GM18520 (cell line): ENCODE data around the gene GATM.
"Not testable (repeated sequence)": the region's sequence is repeated elsewhere in the genome, so short reads cannot be mapped to it uniquely, and the experiment has no call there.

ENCODE experiments used
- ATAC-seq: cut with Tn5 transposase; IDR thresholded peaks from one replicate; pipeline ENCODE4 v1.9.1; 2021; ENCODE audit not compliant: unreplicated experiment

GATM gene

DNA sequence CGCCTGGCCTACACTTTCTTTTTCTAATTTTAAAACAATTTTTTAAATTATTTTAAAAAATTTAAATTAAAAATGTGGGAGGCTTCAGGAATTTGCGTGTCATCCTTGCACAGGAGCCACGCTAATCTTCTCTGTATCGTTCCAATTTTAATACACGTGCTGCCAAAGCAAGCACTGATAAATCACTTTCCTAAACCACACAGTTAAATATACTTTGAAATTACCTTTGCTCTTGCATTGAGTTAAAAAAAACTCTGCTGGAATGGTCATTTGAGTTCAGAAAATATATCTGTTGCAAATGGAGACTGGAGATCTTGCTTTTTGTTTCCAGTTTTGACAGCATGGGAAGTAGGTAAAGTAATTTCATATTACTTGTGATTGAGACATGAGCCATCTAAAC, 23.6 kb downstream of the GATM start:
- ATAC-seq: no peak

DNA sequence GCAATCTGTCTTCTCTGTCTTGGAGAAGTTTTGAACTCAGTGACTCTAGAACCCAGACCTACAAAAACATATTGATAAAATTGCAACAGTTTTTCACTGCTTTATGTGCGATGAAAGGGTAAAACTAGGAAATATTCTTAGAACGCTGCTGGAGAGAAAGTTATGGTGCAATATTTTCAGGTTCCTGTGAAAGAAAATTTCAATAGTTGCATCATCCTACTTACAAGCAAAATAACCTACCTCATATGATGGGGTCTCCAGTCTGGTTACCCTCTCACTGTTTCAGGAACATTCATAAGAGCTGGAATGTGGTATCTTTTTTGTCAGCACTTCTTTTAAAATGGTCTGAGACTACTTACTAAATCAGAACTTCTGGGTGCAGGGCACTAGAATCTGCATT, 27.1 kb downstream of the GATM start:
- no peak for ATAC-seq

DNA sequence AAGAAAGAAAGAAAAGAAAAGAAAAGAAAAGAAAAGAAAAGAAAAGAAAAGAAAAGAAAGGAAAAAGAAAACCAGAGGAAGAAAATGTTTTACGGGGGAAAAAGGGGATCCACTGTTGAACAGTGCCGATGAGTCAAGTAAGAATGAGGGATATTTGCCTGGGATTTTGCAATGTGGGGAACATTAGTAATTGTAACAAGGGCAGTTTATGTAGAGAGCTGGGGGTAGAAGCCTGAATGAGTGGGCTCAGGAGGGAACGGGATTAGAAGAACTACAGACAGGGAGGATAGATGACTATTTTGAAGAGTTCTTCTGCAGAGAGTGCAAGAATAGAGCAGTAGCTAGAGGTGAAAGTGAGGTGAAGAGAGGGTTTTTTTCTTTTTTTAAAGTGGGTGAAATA, 28.7 kb downstream of the GATM start:
- ATAC-seq: no peak

DNA sequence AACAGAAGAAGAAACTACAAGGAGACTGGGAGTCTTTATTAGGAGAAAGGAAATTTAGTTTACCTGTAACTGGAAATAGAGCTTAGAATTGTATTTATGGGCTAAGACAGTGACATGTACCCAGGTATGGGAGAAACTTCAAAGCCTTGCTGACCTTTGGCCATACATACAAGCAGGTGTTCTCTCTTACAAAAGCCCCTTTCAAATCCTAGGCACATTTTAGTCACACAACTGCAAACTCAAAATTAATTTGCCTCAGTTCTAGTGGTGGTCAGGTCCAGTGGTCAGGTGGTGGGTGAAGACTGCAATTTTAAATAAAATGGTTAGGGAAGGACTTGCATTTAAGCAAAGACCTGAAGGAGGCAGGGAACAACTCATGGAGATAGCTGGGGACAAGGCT, 30.4 kb downstream of the GATM start:
- no peak for ATAC-seq

DNA sequence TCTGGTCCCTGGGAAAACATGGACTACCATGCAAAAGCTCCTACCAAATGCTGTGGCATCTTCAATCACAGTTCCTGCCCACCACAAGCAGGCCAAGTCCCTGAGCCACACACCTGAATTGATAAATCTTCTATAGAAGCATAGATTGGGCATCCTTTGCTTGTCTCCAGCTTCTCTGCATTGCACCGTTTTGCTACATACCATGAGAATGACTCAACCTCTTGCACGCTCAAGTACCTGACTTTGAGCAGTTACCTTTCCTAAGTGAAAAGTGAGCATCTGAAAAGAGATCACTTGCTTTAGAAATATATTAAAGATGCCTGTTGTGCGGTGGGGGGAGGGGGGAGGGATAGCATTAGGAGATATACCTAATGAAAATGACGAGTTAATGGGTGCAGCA, 31.3 kb downstream of the GATM start:
- no peak for ATAC-seq

DNA sequence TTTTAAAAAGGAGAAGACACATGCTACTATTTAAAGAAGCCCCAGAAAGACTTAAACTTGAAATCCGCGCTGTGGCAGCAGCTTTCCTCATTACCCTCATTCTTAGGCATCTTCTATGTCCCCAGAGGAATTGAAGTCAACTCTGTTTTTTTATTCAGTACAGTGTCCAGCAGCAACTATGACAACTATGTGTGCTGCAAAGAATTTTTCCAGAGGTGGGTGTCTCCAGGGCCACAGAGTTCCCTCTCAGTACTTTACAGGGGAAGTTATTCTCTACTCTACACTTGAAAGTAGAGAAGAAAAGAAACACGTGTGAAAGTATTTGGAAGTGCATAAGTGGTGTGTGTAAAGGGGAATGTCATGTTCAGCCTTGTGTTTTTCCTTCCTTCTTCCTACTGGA, 32.0 kb downstream of the GATM start:
- ATAC-seq: no peak

DNA sequence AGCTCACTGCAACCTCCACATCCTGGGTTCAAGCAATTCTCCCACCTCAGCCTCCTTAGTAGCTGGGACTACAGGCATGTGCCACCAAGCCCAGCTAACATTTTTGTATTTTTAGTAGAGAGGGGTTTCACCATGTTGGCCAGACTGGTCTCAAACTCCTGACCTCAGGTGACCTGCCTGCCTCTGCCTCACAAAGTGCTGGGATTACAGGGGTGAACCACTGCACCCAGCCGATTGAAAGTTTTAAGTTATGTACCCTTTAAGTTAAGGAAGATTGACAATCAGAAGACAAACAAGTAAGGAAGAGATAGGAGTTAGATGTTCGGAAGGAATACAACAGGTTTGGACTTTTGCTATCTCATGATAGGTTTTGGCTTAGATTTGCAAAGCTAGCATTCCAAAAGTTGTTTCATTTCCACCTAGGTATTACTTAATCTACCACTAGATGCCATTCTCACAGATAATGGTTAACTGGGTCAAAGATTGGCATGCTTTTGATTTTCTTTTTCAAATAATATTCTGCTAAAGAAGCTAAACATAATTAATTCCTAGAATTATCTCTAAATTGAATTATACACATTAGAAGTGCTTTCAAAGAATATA, 35.0 kb downstream of the GATM start:
- ATAC-seq: no peak

DNA sequence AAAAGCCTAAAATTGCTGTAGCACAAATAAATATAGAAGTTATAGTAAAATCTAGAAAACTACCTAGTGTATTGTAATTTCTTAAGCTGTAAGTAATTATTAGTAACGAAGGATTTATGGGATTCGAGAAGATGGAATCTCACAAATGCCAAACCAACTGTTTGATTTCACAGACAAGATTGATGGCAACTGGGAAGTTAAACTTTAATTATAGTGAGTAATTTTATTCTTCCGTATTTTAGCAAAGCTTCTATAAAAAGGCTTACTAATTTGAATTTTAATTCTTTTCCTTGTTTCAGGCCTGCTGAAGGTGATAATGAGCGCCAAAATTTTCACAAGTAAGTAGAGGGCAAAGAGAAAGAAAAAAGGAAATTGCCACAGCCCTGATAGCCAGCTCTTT, 36.6 kb downstream of the GATM start:
- ATAC-seq: no peak

DNA sequence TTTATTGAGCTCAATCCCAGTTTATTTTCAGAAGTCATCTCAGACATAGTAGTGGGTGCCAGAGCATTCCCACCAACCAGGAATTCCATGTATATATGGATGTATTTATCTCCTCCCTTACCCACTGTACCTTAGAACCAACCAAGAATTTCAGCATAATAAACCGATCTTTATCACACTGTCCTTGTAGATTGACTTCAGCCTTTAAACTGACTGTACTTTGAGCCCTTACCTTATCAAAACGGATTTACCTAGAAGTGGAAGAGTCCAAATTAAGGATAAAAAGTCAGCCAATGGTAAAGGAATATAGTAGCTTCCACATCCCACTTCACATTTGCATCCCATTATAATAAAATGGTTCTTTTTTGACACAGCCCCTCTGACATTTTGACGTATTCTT, 37.9 kb downstream of the GATM start:
- no peak for ATAC-seq

DNA sequence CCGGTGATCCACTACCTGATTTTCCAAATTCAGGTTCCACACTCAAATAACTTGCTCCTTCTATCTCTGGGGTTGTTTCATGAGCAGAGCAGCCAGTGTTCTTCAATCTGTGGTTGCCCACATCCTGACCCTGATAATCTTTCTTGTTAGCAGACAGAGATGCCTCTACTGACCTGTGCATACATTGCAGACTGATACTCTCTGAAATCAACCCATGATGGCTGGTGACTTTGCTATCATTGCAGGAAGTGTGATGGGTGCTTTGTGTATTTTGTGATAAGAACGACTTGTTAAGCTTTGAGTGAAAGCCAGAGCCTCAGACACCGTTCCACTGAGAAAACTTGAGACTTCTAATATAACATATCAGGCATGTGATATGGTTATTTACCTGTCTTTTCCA, 39.9 kb downstream of the GATM start:
- ATAC-seq: no peak

DNA sequence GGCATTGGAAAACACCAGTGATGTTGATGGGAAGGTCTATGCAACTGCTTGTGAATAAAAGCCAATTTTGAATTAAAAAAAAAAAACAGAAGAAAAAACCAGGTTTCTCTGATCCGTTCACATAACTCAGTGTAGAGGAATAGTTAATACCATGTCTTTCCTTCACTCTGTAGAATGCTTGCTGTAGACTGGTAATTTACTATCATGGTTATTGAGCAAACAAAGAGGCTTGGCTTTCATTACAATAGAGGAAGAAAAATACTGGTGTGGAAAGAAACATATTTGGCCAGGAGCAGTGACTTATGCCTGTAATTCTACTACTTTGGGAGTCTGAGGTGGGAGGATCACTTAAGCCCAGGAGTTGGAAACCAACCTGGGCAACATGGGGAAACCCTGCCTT, 41.1 kb downstream of the GATM start:
- no peak for ATAC-seq

DNA sequence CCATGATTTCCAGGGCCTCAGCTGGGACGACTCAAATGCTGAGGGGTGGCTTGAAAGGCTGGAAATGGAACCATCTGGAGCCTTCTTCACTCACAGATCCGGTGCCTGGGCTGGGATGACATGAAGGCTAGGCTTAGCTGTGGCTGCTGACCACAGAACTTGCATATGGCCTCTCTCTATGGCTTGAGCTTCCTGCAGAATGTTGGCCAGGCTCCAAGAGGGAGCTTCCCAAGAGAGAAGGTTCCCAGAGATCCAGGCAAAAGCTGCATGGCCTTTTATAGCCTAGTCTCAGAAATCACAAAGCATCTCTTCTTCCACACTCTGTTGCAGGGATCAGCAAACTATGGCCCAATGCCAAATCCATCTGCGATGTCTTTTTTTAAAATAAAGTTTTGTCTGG, 44.8 kb downstream of the GATM start:
- ATAC-seq: no peak

DNA sequence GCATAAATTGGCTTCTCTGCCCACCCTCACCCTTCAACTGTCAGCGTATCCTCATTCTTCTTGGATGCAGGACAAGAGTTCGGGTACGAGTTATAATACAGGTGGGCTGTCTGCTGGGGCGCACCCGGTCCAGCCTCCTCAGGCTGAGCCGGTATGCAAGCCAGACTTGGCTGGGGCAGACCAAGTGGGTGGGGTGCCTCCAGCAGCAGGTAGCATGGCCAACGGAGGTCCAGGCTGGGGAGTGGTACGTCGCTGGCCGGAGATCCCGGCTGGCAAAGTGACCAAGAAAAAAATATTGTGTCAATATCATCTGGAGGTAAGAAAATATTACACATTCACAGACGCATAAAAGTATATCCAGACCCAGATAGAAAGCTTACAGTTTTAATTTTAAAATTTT, 45.6 kb downstream of the GATM start:
- ATAC-seq: no peak

DNA sequence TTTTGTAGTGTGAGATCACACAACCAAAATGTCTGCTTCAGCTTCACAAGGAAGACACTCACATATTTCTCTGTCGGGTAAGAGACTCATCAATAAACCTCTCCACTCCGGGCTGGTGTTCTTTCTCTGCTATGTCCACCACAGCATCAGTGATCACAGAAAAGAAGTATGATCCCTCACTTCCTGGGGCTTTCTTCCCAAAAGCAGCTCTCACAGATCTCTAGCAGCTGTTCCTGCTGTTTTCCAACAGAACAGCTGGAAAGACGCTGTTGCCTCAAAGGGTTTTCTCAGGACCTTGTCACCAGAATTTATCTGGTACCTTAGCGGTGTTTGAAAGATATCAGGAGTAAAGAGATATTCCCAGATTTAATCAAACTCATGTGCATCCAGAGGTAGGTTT, 46.4 kb downstream of the GATM start:
- ATAC-seq: no peak

DNA sequence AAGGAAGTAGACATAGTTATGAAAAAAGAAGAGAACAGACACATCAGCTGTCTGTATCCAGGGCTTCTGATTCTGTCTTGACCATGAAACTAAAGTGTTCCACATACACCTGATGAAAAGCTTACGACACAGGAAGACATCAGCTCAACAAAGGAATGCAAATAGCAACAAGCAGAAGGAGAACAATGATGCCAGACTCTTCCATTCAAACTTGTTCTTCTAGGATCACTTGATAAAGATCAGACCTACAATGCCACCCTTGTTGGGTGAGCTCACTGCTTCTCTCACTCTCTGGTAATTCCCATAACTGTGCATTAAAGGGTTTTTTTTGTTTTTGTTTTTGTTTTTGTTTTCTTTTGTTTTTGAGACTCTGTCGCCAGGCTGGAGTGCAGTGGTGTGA, 49.7 kb downstream of the GATM start:
- ATAC-seq: no peak

DNA sequence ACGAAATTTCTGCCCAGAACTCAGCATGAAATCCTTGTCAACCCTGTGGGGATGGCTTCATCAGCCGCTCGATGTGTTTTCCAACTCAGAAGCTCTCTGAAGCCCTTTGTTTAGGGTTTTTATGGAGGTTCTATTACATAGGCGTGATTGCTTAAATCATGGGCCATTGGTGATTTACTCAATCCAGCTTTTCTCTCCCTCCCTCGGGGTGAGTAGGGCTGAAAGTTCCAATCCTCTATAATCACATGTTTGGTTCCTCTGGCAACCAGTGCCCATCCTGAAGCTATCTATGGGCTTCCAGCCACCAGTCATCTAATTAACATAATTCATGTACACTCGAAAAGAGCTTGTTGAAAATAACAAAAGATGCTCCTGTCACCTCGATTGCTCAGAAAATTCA, 51.6 kb downstream of the GATM start:
- ATAC-seq: no peak

DNA sequence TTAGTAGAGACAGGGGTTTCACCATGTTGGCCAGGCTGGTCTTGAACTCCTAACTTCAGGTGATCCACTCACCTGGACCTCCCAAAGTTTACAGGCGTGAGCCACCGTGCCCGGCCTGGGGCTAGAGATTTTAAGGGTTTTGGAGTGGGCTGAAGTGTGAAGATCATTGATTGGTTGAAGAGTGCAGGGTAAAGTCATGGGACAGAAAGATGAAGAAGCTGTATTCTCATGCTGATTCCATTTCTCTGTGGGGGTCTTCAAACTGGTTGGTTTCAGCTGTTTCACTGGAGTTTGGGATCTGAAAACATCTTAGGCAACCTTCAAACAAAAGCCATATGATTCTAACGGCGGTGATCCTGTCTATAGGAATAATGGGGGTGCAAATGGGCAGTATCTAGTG, 52.1 kb downstream of the GATM start:
- no peak for ATAC-seq

DNA sequence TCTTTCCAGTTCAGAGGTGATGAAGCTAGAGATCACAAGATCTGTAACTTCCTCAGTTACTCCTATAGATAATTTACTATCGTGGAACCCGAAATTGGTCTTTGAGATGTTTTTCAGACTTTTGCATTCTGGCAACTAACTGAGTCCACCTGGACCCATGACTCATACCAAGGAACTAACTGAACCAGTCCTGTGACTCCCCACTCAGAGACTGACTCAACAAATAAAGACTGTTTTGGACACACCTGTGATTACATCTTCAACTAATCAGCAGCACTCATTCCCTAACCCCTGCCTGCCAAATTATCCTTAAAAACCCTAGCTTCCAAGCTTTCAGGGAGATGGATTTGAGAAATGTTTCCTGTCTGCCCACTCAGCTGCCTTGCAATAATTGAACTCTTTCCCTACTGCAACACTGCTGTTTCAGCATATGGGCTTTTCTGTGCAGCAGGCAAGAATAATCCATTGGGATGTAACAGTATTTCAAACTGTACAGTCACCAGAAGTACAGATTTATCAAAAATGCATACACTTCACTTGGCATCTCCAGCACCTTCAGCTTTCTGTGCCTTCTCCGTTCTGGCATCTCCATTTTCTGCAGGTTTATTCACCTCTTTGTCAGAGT, 57.7 kb downstream of the GATM start:
- no peak for ATAC-seq

DNA sequence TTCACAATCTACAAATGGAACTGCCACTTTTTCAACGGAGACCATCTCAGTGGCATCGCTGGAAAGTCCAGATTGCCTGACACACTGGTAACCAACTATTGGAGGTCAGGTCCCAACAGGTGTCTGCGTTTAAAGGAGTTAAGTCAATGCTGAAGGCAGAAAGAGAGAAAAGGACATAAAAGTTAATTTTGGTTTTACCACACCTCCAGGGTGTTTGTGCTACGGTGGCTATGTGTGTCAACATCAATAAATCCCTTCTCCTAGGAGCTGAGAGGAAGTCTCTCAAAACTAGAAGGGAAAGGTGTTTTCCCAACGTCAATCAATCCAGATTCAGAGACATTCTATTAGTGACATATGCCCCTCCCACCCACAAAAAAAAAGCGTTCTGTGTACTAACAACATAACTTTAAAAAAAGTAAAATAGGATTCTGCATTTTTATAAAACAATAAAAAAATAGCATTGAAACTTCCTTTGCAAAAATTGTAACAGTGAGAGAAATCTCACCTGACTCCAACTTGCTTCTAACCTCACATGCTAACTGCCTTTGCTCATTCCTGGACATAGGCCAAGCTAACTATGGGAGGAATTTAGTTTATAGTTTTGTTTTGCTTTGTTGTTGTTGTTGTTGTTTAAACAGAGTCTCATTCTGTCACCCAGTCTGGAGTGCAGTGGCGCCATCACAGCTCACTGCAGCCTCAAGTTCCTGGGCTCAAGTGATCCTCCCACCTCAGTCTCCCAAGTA, 58.7 kb downstream of the GATM start:
- no peak for ATAC-seq

DNA sequence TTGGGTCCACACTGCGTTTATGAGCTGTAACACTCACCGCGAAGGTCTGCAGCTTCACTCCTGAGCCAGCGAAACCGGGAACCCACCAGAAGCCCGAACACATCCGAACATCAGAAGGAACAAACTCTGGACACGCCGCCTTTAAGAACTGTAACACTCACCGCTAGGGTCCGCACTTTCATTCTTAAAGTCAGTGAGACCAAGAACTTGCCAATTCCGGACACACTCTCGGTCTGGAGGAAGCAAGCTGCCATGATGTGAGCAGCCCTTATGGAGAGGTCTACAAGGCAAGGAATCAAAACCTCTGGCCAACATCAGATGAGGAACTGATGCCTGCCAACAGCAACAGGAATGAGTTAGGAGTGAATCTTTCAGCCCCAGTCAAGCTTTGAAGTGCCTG, 63.4 kb downstream of the GATM start:
- ATAC-seq: no peak

DNA sequence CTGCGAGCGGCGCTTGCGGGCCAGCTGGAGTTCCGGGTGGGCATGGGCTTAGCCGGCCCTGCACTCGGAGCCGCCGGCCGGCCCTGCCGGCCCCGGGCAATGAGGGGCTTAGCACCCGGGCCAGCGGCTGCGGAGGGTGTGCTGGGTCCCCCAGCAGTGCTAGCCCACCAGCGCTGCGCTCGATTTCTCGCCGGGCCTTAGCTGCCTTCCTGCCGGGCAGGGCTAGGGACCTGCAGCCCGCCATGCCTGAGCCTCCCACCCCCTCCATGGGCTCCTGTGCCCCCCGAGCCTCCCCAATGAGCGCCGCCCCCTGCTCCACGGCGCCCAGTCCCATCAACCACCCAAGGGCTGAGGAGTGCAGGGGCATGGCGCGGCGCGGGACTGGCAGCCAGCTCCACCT, 64.2 kb downstream of the GATM start:
- not testable (repeated sequence) for ATAC-seq
